ENCODE data around the gene CHAF1B.
"Not testable (repeated sequence)": the region's sequence is repeated elsewhere in the genome, so short reads cannot be mapped to it uniquely, and the experiment has no call there.

CHAF1B gene

DNA sequence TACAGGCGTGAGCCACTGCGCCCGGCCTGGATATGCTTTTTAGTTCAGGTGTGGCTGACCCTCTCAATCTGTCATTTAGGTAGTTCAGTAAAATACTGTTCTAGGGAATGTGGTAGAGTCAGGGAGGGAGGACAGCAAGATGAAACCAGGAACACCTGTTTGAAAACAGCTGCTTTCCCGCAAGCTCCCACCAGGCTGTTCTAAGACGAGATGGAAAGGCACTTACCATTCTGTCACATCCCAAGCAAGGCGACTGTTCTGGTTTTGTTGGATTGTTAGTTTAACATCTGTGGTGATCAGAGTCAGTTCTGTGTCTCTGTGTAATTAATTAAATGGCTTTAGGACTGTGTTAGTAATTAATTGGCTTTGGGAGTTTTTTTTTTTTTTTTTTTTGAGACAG, 2.9 kb downstream of the CHAF1B start:
- Histone ChIP-seq H3K36me3 (ENCODE audit: low read length) (peaks cover 4% of the 10 kb centered on the region; the same call in 1 of the 2 replicates), H3K9me3 (ENCODE audit: insufficient read depth, low read length) (no peaks in the 10 kb centered on the region), H3K27me3 (ENCODE audit: low read length) (no peaks in the 10 kb centered on the region), H3K9ac (ENCODE audit: low read length) (no peak overlapping the region), H3K4me2 (ENCODE audit: low read depth, low read length, poor library complexity, severe bottlenecking) (no peak overlapping the region), H2AFZ (ENCODE audit: low read depth, low read length, severe bottlenecking) (no peak overlapping the region), H3K79me2 (ENCODE audit: insufficient read depth, low read length) (peaks cover 6% of the 10 kb centered on the region; the same call in 1 of the 2 replicates), H4K20me1 (ENCODE audit: low read depth, low read length) (no peaks in the 10 kb centered on the region), H3K4me3 (ENCODE audit: insufficient read depth, low read length, poor library complexity, severe bottlenecking) (no peak overlapping the region), H3K27ac (ENCODE audit: low read depth, low read length) (no peak overlapping the region), H3K9me2 (replicated peaks; ENCODE audit: insufficient read depth, low read length) (no peaks in the 10 kb centered on the region), H3F3A (ENCODE audit: insufficient read depth) (no peaks in the 10 kb centered on the region)
- no peak for TF ChIP-seq EZH2phosphoT487 (conservative IDR thresholded peaks at IDR 0.05; ENCODE audit: low read length)
- TF ChIP-seq, protein P1, sequence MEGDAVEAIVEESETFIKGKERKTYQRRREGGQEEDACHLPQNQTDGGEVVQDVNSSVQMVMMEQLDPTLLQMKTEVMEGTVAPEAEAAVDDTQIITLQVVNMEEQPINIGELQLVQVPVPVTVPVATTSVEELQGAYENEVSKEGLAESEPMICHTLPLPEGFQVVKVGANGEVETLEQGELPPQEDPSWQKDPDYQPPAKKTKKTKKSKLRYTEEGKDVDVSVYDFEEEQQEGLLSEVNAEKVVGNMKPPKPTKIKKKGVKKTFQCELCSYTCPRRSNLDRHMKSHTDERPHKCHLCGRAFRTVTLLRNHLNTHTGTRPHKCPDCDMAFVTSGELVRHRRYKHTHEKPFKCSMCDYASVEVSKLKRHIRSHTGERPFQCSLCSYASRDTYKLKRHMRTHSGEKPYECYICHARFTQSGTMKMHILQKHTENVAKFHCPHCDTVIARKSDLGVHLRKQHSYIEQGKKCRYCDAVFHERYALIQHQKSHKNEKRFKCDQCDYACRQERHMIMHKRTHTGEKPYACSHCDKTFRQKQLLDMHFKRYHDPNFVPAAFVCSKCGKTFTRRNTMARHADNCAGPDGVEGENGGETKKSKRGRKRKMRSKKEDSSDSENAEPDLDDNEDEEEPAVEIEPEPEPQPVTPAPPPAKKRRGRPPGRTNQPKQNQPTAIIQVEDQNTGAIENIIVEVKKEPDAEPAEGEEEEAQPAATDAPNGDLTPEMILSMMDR (IDR thresholded peaks at IDR 0.05; ENCODE audit: insufficient read depth, low read length, poor library complexity, severe bottlenecking), result no peak

DNA sequence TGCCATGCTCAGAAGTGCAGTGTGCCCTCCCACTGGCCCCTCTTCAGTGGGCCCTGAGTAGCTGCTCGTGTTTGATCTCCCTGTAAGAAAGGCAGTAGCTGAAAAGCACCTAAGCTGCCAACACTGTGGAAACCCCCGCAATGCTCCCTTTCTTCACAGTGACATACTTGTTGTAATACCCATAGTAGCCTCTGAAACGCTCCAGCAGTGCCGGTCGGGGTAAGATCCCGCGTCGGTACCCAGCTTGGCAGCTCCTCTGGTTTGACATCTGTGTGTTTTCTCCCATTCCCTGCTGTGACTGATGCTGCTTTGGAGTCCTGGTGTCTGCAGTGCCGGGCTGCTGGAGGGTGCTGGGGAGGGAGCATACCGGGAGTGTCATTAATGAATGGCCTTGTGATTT, 3.6 kb downstream of the CHAF1B start:
- no peaks in the 10 kb centered on the region for H3K27me3 ChIP-seq (ENCODE audit: low read length)

DNA sequence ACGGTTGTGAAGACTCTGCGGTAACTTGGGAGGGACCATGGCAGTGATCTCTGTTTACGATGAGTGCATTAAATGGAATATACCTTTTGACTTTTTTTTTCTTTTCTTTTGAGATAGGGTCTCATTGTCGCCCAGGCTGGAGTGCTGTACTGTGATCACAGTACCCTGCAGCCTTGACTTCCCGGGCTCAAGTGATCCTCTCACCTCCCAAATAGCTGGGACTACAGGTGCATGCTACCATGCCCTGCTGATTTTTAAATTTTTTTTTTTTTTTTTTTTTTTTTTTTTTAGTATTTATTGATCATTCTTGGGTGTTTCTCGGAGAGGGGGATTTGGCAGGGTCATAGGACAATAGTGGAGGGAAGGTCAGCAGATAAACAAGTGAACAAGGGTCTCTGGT, 6.5 kb downstream of the CHAF1B start:
- not testable (repeated sequence) for H3F3A ChIP-seq (ENCODE audit: insufficient read depth); H3K4me2 ChIP-seq (ENCODE audit: low read depth, low read length, poor library complexity, severe bottlenecking); H3K27ac ChIP-seq (ENCODE audit: low read depth, low read length); H2AFZ ChIP-seq (ENCODE audit: low read depth, low read length, severe bottlenecking); H3K9me2 ChIP-seq (replicated peaks; ENCODE audit: insufficient read depth, low read length); H3K36me3 ChIP-seq (ENCODE audit: low read length); H3K4me3 ChIP-seq (ENCODE audit: insufficient read depth, low read length, poor library complexity, severe bottlenecking); H3K9me3 ChIP-seq (ENCODE audit: insufficient read depth, low read length); H3K27me3 ChIP-seq (ENCODE audit: low read length); H3K79me2 ChIP-seq (ENCODE audit: insufficient read depth, low read length); H4K20me1 ChIP-seq (ENCODE audit: low read depth, low read length); H3K9ac ChIP-seq (ENCODE audit: low read length)

More for the DNA sequence above, 3.6 kb downstream of the CHAF1B start:
- H3K9ac ChIP-seq (ENCODE audit: low read length), result no peak overlapping the region
- H3K79me2 ChIP-seq (ENCODE audit: insufficient read depth, low read length), result peaks cover 6% of the 10 kb centered on the region; the same call in 1 of the 2 replicates
- H3K9me3 ChIP-seq (ENCODE audit: insufficient read depth, low read length), result no peaks in the 10 kb centered on the region
- no peak overlapping the region for H3K27ac ChIP-seq (ENCODE audit: low read depth, low read length)
- no peaks in the 10 kb centered on the region for H3F3A ChIP-seq (ENCODE audit: insufficient read depth)
- no peaks in the 10 kb centered on the region for H3K9me2 ChIP-seq (replicated peaks; ENCODE audit: insufficient read depth, low read length)
- H2AFZ ChIP-seq (ENCODE audit: low read depth, low read length, severe bottlenecking), result no peak overlapping the region
- peaks cover 4% of the 10 kb centered on the region; the same call in 1 of the 2 replicates for H3K36me3 ChIP-seq (ENCODE audit: low read length)
- no peak overlapping the region for H3K4me2 ChIP-seq (ENCODE audit: low read depth, low read length, poor library complexity, severe bottlenecking)
- TF ChIP-seq, protein P1 (IDR thresholded peaks at IDR 0.05; ENCODE audit: insufficient read depth, low read length, poor library complexity, severe bottlenecking), result no peak
- TF ChIP-seq EZH2phosphoT487 (conservative IDR thresholded peaks at IDR 0.05; ENCODE audit: low read length), result no peak
- H4K20me1 ChIP-seq (ENCODE audit: low read depth, low read length), result no peaks in the 10 kb centered on the region
- H3K4me3 ChIP-seq (ENCODE audit: insufficient read depth, low read length, poor library complexity, severe bottlenecking), result no peak overlapping the region

DNA sequence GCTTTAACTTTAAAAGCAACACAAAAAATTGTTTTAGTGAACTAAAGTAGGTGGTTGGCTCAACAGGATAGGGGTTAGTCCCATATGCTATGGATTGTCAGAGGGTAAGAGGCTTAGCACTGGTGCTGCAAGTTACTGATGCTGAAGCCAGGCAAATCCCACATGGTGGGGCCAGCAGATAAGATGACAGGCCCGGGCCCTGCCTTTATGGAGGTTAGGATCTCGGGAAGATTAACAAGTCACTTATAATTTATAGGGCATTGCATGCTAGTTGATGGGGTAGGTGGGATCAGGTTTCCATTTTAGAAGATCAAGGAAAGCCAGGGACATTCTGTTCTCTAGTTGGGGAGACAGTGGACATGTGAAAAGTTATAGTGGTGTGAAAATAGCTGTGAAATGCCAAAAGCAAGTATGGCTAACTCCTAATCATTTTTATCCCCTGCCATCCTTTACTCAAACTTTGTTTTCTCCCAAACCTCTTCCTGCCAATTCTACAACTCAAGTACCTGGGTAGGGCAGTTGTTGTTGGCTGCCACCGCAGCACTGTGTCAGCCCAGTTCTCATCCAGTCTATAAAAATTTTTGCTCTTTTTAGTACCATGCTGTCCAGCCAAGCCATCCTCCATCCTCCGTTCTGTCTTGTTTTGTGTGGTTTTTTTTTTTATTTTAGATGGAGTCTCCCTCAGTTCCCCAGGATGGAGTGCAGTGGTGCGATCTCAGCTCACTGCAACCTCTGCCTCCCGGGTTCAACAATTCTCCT, 10.3 kb downstream of the CHAF1B start:
- no peak overlapping the region for H3K9ac ChIP-seq (ENCODE audit: low read length)
- no peaks in the 10 kb centered on the region for H4K20me1 ChIP-seq (ENCODE audit: low read depth, low read length)
- H3K4me2 ChIP-seq (ENCODE audit: low read depth, low read length, poor library complexity, severe bottlenecking), result no peak overlapping the region
- H2AFZ ChIP-seq (ENCODE audit: low read depth, low read length, severe bottlenecking), result no peak overlapping the region
- no peaks in the 10 kb centered on the region for H3K9me3 ChIP-seq (ENCODE audit: insufficient read depth, low read length)
- H3F3A ChIP-seq (ENCODE audit: insufficient read depth), result no peaks in the 10 kb centered on the region
- no peaks in the 10 kb centered on the region for H3K9me2 ChIP-seq (replicated peaks; ENCODE audit: insufficient read depth, low read length)
- H3K36me3 ChIP-seq (ENCODE audit: low read length), result peaks cover 4% of the 10 kb centered on the region; the same call in 1 of the 2 replicates
- TF ChIP-seq, protein P1 (IDR thresholded peaks at IDR 0.05; ENCODE audit: insufficient read depth, low read length, poor library complexity, severe bottlenecking), result no peak
- TF ChIP-seq EZH2phosphoT487 (conservative IDR thresholded peaks at IDR 0.05; ENCODE audit: low read length), result no peak
- no peaks in the 10 kb centered on the region for H3K27me3 ChIP-seq (ENCODE audit: low read length)
- no peaks in the 10 kb centered on the region for H3K79me2 ChIP-seq (ENCODE audit: insufficient read depth, low read length)
- H3K4me3 ChIP-seq (ENCODE audit: insufficient read depth, low read length, poor library complexity, severe bottlenecking), result no peak overlapping the region
- H3K27ac ChIP-seq (ENCODE audit: low read depth, low read length), result no peak overlapping the region
